Coronary artery (tissue), 2 donors: ENCODE measurements around the gene GRWD1.

ENCODE experiments used
- DNase-seq: peaks from one replicate; pipeline ENCODE4 v3.0.0-alpha.2; 2017; ENCODE audit warnings: low spot score
- H3K27ac ChIP-seq, 2 donors: fragments of 200-600 bp; sonication (generic); one replicate each; pipeline ENCODE4 v1.5.1; 2016 to 2019
- H3K4me3 ChIP-seq: fragments of 200-600 bp; sonication (generic); 2 replicates; pipeline ENCODE4 v1.5.1; 2016; ENCODE audit warnings: mild to moderate bottlenecking, moderate library complexity
- CTCF ChIP-seq: fragments of 200-600 bp; sonication (generic); IDR thresholded peaks from one replicate; pipeline ENCODE4 v1.5.1; 2019; ENCODE audit warnings: antibody characterized with exemption

Gene GRWD1

GRCh38 chr19:48455908-48456562, 10.3 kb downstream of the GRWD1 start:
- H3K4me3 ChIP-seq = no peak overlapping the region
- no peak for DNase-seq
- TF ChIP-seq CTCF = no peak
- no peak overlapping the region for H3K27ac ChIP-seq

GRCh38 chr19:48456864-48457263, 11.1 kb downstream of the GRWD1 start:
- H3K27ac ChIP-seq = no peak overlapping the region
- no peak overlapping the region for H3K4me3 ChIP-seq
- TF ChIP-seq CTCF = no peak
- no peak for DNase-seq

- no peak for TF ChIP-seq CTCF
- DNase-seq = no peak
- Histone ChIP-seq H3K27ac (no peak overlapping the region), H3K4me3 (no peak overlapping the region)
Observed at GRCh38 chr19:48458016-48458415, 12.2 kb downstream of the GRWD1 start.

- DNase-seq = no peak
- no peak overlapping the region for H3K27ac ChIP-seq
- no peak for TF ChIP-seq CTCF
- H3K4me3 ChIP-seq = no peak overlapping the region
Observed at GRCh38 chr19:48461651-48461981, 15.8 kb downstream of the GRWD1 start.

- no peak for TF ChIP-seq CTCF
- no peak overlapping the region for H3K4me3 ChIP-seq
- no peak overlapping the region for H3K27ac ChIP-seq
- DNase-seq = no peak
Observed at GRCh38 chr19:48461982-48462655, 16.3 kb downstream of the GRWD1 start.

GRCh38 chr19:48465215-48465614, 19.4 kb downstream of the GRWD1 start:
- TF ChIP-seq CTCF = no peak
- H3K27ac ChIP-seq = no peak overlapping the region
- no peak for DNase-seq
- no peak overlapping the region for H3K4me3 ChIP-seq
